ENCODE measurements around the gene FKBP1B.

DNA sequence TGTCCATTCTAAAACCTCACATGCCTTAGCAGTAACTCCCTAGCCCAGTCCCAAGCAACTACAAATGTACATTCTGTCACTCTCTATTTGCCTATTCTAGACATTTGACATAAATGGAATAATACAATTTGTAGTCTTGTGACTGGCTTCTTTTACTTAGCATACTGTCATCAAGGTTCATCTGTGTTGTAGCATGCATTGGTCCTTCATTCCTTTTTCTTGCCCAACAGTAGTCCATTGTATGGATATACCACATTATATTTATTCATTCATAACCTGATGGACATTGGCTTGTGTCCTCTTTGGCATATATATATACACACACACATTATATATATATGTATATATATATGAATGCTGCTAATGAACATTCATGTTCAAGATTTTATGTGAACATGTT lies 41.8 kb upstream of the FKBP1B start:
- no peak for TF ChIP-seq POLR2A (IDR thresholded peaks at IDR 0.05; ENCODE audit: low read depth, low read length)
- no peak for TF ChIP-seq POLR2AphosphoS5 (IDR thresholded peaks at IDR 0.05; ENCODE audit: low read depth, low read length)
- TF ChIP-seq TAF1 (IDR thresholded peaks at IDR 0.05; ENCODE audit: borderline replicate concordance, low read depth, low read length), result no peak
